ENCODE results near the gene TAF3.
"Not testable (repeated sequence)": the region's sequence is repeated elsewhere in the genome, so short reads cannot be mapped to it uniquely, and the experiment has no call there.

Gene TAF3

GRCh38 chr10:7969623-7970022, 151.3 kb downstream of the TAF3 start:
- DNase-seq (ENCODE audit: low read depth), result no peak

GRCh38 chr10:7971949-7972348, 153.6 kb downstream of the TAF3 start:
- no peak for DNase-seq (ENCODE audit: low read depth)

- DNase-seq (ENCODE audit: low read depth), result no peak
Measured at GRCh38 chr10:7972367-7972766, 154.1 kb downstream of the TAF3 start.

- no peak for DNase-seq (ENCODE audit: low read depth)
Measured at GRCh38 chr10:7980196-7980595, 161.9 kb downstream of the TAF3 start.

GRCh38 chr10:7982727-7983126, 164.4 kb downstream of the TAF3 start:
- no peak for DNase-seq (ENCODE audit: low read depth)

GRCh38 chr10:7984325-7984724, 166.0 kb downstream of the TAF3 start:
- no peak for DNase-seq (ENCODE audit: low read depth)

- DNase-seq (ENCODE audit: low read depth), result no peak
Measured at GRCh38 chr10:7984896-7985295, 166.6 kb downstream of the TAF3 start.

GRCh38 chr10:7986851-7987250, 168.5 kb downstream of the TAF3 start:
- DNase-seq (ENCODE audit: low read depth), result no peak

- no peak for DNase-seq (ENCODE audit: low read depth)
Measured at GRCh38 chr10:7988989-7989388, 170.7 kb downstream of the TAF3 start.

GRCh38 chr10:7998831-7999230, 180.5 kb downstream of the TAF3 start:
- DNase-seq (ENCODE audit: low read depth), result no peak

GRCh38 chr10:8004469-8005000, 186.2 kb downstream of the TAF3 start:
- DNase-seq (ENCODE audit: low read depth), result no peak

- DNase-seq (ENCODE audit: low read depth), result no peak
Measured at GRCh38 chr10:8006274-8006999, 188.1 kb downstream of the TAF3 start.

- no peak for DNase-seq (ENCODE audit: low read depth)
Measured at GRCh38 chr10:8009031-8009430, 190.7 kb downstream of the TAF3 start.

GRCh38 chr10:8013006-8013405, 194.7 kb downstream of the TAF3 start:
- DNase-seq (ENCODE audit: low read depth), result no peak

- no peak for DNase-seq (ENCODE audit: low read depth)
Measured at GRCh38 chr10:8013619-8014018, 195.3 kb downstream of the TAF3 start.

- no peak for DNase-seq (ENCODE audit: low read depth)
Measured at GRCh38 chr10:8014649-8015048, 196.3 kb downstream of the TAF3 start.

GRCh38 chr10:8017277-8017676, 199.0 kb downstream of the TAF3 start:
- no peak for DNase-seq (ENCODE audit: low read depth)

GRCh38 chr10:8023321-8023720, 205.0 kb downstream of the TAF3 start:
- DNase-seq (ENCODE audit: low read depth), result no peak

- no peak for DNase-seq (ENCODE audit: low read depth)
Measured at GRCh38 chr10:8023851-8024250, 205.5 kb downstream of the TAF3 start.

GRCh38 chr10:8026349-8027259, 208.3 kb downstream of the TAF3 start:
- no peak for DNase-seq (ENCODE audit: low read depth)

GRCh38 chr10:8031211-8031610, 212.9 kb downstream of the TAF3 start:
- DNase-seq (ENCODE audit: low read depth), result not testable (repeated sequence)

GRCh38 chr10:8032558-8032957, 214.3 kb downstream of the TAF3 start:
- DNase-seq (ENCODE audit: low read depth), result no peak
